Gastrocnemius medialis (tissue), 4 donors: ENCODE measurements around the gene SPAG8. TPM values are rescaled to one million over a fixed set of nuclear protein-coding genes. Genes with fewer than 3 reads are reported as not detected.

Experiments
- ATAC-seq, 2 donors: fragments of 150-250 bp; one replicate each; pipeline ENCODE4 v1.9.1; 2016
- DNase-seq, 2 donors: peaks; one replicate each; pipeline ENCODE4 v3.0.0-alpha.2; 2019
- H3K27ac ChIP-seq, 4 donors: fragments of 200-600 bp; sonication (generic); 1 replicate in 1 of 4; 2 replicates in 3 of 4; pipeline ENCODE4 v1.5.1; 2016 to 2018; ENCODE audit warnings: mild to moderate bottlenecking in 2 of 4, moderate library complexity in 1 of 4
- H3K27me3 ChIP-seq, 3 donors: fragments of 200-600 bp; sonication (generic) in 2 of 3; 1 replicate in 1 of 3; 2 replicates in 2 of 3; pipeline versions ENCODE4 v1.5.1 to v1.6.0; 2016 to 2019; ENCODE audit warnings: mild to moderate bottlenecking in 1 of 3, moderate library complexity in 1 of 3
- H3K36me3 ChIP-seq, 2 donors: fragments of 200-600 bp; sonication (generic) in 1 of 2; one replicate each; pipeline ENCODE4 v1.5.1; 2017 to 2018
- H3K4me1 ChIP-seq, 2 donors: fragments of 200-600 bp; sonication (generic) in 1 of 2; one replicate each; pipeline ENCODE4 v1.5.1; 2016 to 2017; ENCODE audit warnings: mild to moderate bottlenecking in 2 of 2
- H3K4me3 ChIP-seq, 4 donors: fragments of 200-600 bp; sonication (generic) in 3 of 4; 1 replicate in 1 of 4; 2 replicates in 3 of 4; pipeline ENCODE4 v1.5.1; 2016 to 2019; ENCODE audit warnings: mild to moderate bottlenecking in 2 of 4
- H3K9me3 ChIP-seq, 3 donors: fragments of 200-600 bp; sonication (generic) in 2 of 3; 1 replicate in 1 of 3; 2 replicates in 2 of 3; pipeline ENCODE4 v1.5.1; 2016 to 2019
- CTCF ChIP-seq, 5 experiments: fragments of 450-650 bp in 3 of 5; fragments of 200-600 bp in 2 of 5; sonication (generic) in 2 of 5; IDR thresholded peaks in 4 of 5; conservative IDR thresholded peaks in 1 of 5; 1 replicate in 4 of 5; 2 replicates in 1 of 5; pipeline ENCODE4 v1.5.1; 2016 to 2019; ENCODE audit warnings: antibody characterized with exemption in 5 of 5, mild to moderate bottlenecking in 3 of 5, moderate library complexity in 3 of 5
- POLR2A ChIP-seq, 2 donors: fragments of 450-650 bp; IDR thresholded peaks; one replicate each; pipeline ENCODE4 v1.6.1; 2017; ENCODE audit warnings: antibody characterized with exemption in 2 of 2, mild to moderate bottlenecking in 2 of 2, moderate library complexity in 2 of 2
- in situ Hi-C, 4 donors: fragments of 200-750 bp; cut with MboI; loops; one replicate each; pipeline versions ENCODE4 v1.15.0 to v1.8.0; 2017; ENCODE audit warnings: low sequenced_read_pairs in 4 of 4
- intact Hi-C: fragments of 100-400 bp; cut with DNase I; formaldehyde crosslinking; loops from one replicate; pipeline ENCODE4 v1.15.1; 2023; ENCODE audit warnings: low total_unique reads
- total RNA-seq, 4 donors: library from RNA; depleted of rRNA; stranded (reverse); fragments of >200 nt; gene quantifications; one replicate each; pipeline versions ENCODE4 v1.1.0 to v1.2.3, GENCODE V29; 2016

SPAG8 gene
- total RNA-seq, 4 donors from 2014 or later: 0.53 to 0.61 TPM; not detected in 2

GRCh38 chr9:35842795-35843194 is 30.7 kb upstream of the SPAG8 start:
- in situ Hi-C loops: no loop called here

GRCh38 chr9:35842020-35842745 is 30.1 kb upstream of the SPAG8 start:
- no peak overlapping the region for H3K4me3 ChIP-seq
- H3K27me3 ChIP-seq: no peaks in the 10 kb centered on the region
- peaks cover 15 to 24% of the 10 kb centered on the region in 2 donors for H3K4me1 ChIP-seq
- in situ Hi-C loops (no loop called here), intact Hi-C loops (no loop called here)
- ATAC-seq (no peak), DNase-seq (no peak)
- H3K27ac ChIP-seq: no peak overlapping the region
- no peaks in the 10 kb centered on the region for H3K9me3 ChIP-seq
- H3K36me3 ChIP-seq: peaks cover 0 to 8% of the 10 kb centered on the region in 2 donors
- TF ChIP-seq POLR2A (IDR thresholded peaks at IDR 0.05): no peak
- TF ChIP-seq CTCF (IDR thresholded peaks at IDR 0.05 in 4 of 5, conservative IDR thresholded peaks at IDR 0.05 in 1 of 5): no peak

More at GRCh38 chr9:35842795-35843194, 30.7 kb upstream of the SPAG8 start:
- DNase-seq: no peak
- Histone ChIP-seq H3K36me3 (peaks cover 0 to 11% of the 10 kb centered on the region in 2 donors), H3K9me3 (no peaks in the 10 kb centered on the region), H3K27me3 (no peaks in the 10 kb centered on the region), H3K4me1 (peaks cover 21 to 31% of the 10 kb centered on the region in 2 donors), H3K27ac (no peak overlapping the region), H3K4me3 (no peak overlapping the region)
- intact Hi-C loops: no loop called here
- TF ChIP-seq POLR2A (IDR thresholded peaks at IDR 0.05) (no peak), CTCF (IDR thresholded peaks at IDR 0.05 in 4 of 5, conservative IDR thresholded peaks at IDR 0.05 in 1 of 5) (no peak)
- ATAC-seq: no peak

- no peak overlapping the region for H3K4me3 ChIP-seq
- peaks cover 14 to 18% of the 10 kb centered on the region in 2 donors for H3K4me1 ChIP-seq
- intact Hi-C loops (no loop called here), in situ Hi-C loops (no loop called here)
- TF ChIP-seq CTCF (IDR thresholded peaks at IDR 0.05 in 4 of 5, conservative IDR thresholded peaks at IDR 0.05 in 1 of 5): no peak
- no peak for TF ChIP-seq POLR2A (IDR thresholded peaks at IDR 0.05)
- DNase-seq (no peak), ATAC-seq (no peak)
- H3K27ac ChIP-seq: no peak overlapping the region
- H3K9me3 ChIP-seq: no peaks in the 10 kb centered on the region
- no peaks in the 10 kb centered on the region for H3K27me3 ChIP-seq
- peaks cover 0 to 2% of the 10 kb centered on the region in 2 donors for H3K36me3 ChIP-seq
Measured at GRCh38 chr9:35841645-35841900, 29.5 kb upstream of the SPAG8 start.

- Histone ChIP-seq H3K27ac (no peak overlapping the region), H3K9me3 (no peaks in the 10 kb centered on the region), H3K4me3 (no peak overlapping the region), H3K27me3 (no peaks in the 10 kb centered on the region), H3K36me3 (no peaks in the 10 kb centered on the region), H3K4me1 (peaks cover 14% of the 10 kb centered on the region in 2 donors)
- intact Hi-C loops (no loop called here), in situ Hi-C loops (no loop called here)
- TF ChIP-seq POLR2A (IDR thresholded peaks at IDR 0.05) (no peak), CTCF (IDR thresholded peaks at IDR 0.05 in 4 of 5, conservative IDR thresholded peaks at IDR 0.05 in 1 of 5) (no peak)
- no peak for ATAC-seq
- no peak for DNase-seq
Measured at GRCh38 chr9:35840881-35841644, 29.0 kb upstream of the SPAG8 start.
